ENCODE data around the gene BATF.

DNA sequence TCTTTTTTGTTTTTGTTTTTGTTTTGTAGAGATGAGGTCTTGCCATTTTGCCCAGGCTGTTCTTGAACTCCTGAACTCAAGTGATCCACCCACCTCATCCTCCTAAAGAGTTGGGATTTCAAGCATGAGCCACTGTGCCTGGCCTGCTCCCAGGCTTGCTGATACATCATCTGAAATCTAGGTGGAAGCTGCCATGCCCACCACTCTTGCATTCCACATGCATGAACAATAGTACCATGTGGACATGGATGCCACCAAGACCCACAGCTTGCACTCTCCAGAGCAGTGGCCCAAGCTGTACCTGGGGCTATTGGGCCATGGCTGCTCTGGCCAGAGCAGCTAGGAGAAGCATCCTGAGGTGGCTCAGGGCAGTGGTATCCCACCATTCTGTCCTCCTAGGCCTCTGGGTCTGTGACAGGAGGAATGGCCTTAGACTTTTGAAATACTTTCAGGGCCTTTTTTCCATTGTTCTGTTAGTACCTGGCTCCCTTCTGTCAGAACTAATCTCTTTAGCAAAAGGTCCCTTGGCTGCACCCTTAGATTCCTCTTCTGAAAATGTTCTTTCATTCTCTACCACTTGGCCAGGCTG lies 69.8 kb downstream of the BATF start:
- TF ChIP-seq, protein P1, sequence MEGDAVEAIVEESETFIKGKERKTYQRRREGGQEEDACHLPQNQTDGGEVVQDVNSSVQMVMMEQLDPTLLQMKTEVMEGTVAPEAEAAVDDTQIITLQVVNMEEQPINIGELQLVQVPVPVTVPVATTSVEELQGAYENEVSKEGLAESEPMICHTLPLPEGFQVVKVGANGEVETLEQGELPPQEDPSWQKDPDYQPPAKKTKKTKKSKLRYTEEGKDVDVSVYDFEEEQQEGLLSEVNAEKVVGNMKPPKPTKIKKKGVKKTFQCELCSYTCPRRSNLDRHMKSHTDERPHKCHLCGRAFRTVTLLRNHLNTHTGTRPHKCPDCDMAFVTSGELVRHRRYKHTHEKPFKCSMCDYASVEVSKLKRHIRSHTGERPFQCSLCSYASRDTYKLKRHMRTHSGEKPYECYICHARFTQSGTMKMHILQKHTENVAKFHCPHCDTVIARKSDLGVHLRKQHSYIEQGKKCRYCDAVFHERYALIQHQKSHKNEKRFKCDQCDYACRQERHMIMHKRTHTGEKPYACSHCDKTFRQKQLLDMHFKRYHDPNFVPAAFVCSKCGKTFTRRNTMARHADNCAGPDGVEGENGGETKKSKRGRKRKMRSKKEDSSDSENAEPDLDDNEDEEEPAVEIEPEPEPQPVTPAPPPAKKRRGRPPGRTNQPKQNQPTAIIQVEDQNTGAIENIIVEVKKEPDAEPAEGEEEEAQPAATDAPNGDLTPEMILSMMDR (conservative IDR thresholded peaks at IDR 0.05; ENCODE audit: low read depth in 2 of 2) = no peak
- no peak for TF ChIP-seq POLR2AphosphoS5 (IDR thresholded peaks at IDR 0.05; ENCODE audit: low read depth)

Data from GM23338 (cell line).